H9 (cell line): ENCODE results near the gene PSMB3. TPM values are rescaled to one million over a fixed set of nuclear protein-coding genes. Genes with fewer than 3 reads are reported as not detected.

ENCODE experiments used
- DNase-seq: peaks from one replicate; pipeline ENCODE4 v3.0.0-alpha.2; 2017
- H2AFZ ChIP-seq: one replicate; pipeline ENCODE4 v1.6.1; 2013; ENCODE audit warnings: mild to moderate bottlenecking, low read length, control low read depth, moderate library complexity
- H2AK5ac ChIP-seq: 2 replicates; pipeline ENCODE4 v1.6.1; 2013; ENCODE audit warnings: low read length, control low read depth, mixed read lengths; ENCODE audit not compliant: insufficient read length
- H2BK120ac ChIP-seq: one replicate; pipeline ENCODE4 v1.6.1; 2013; ENCODE audit warnings: low read depth, mild to moderate bottlenecking, low read length, control low read depth, inconsistent platforms; ENCODE audit not compliant: poor library complexity, severe bottlenecking
- H2BK12ac ChIP-seq: 2 replicates; pipeline ENCODE4 v1.6.1; 2013; ENCODE audit warnings: low read length, control low read depth, mixed read lengths, low read depth; ENCODE audit not compliant: insufficient read length
- H2BK15ac ChIP-seq: 2 replicates; pipeline ENCODE4 v1.6.1; 2013; ENCODE audit warnings: low read depth, low read length, control low read depth
- H2BK20ac ChIP-seq: one replicate; pipeline ENCODE4 v1.6.1; 2013; ENCODE audit warnings: low read depth, mild to moderate bottlenecking, low read length, control low read depth, inconsistent platforms; ENCODE audit not compliant: poor library complexity, severe bottlenecking
- H2BK5ac ChIP-seq: 2 replicates; pipeline ENCODE4 v1.6.1; 2013; ENCODE audit warnings: low read length, control low read depth, mixed read lengths; ENCODE audit not compliant: insufficient read length
- H3K14ac ChIP-seq: 2 replicates; pipeline ENCODE4 v1.6.1; 2013; ENCODE audit warnings: low read length, control low read depth; ENCODE audit not compliant: insufficient read depth
- H3K18ac ChIP-seq: 2 replicates; pipeline ENCODE4 v1.6.1; 2013; ENCODE audit warnings: low read depth, mild to moderate bottlenecking, mixed read lengths, low read length, control low read depth; ENCODE audit not compliant: insufficient read length
- H3K23ac ChIP-seq: 2 replicates; pipeline ENCODE4 v1.6.1; 2013; ENCODE audit warnings: low read length, control low read depth, mixed read lengths, low read depth; ENCODE audit not compliant: insufficient read length
- H3K23me2 ChIP-seq: 2 replicates; pipeline ENCODE4 v1.6.1; 2013; ENCODE audit warnings: low read depth, mild to moderate bottlenecking, mixed read lengths, low read length, control low read depth; ENCODE audit not compliant: insufficient read length, poor library complexity, severe bottlenecking
- H3K27ac ChIP-seq: 2 replicates; pipeline ENCODE4 v1.5.1; 2013; ENCODE audit warnings: low read length, control low read depth, mixed read lengths, low read depth; ENCODE audit not compliant: insufficient read length
- H3K27me3 ChIP-seq: 2 replicates; pipeline ENCODE4 v1.6.1; 2013; ENCODE audit warnings: low read length, control low read depth, inconsistent platforms; ENCODE audit not compliant: insufficient read depth
- H3K4ac ChIP-seq: 2 replicates; pipeline ENCODE4 v1.6.1; 2013; ENCODE audit warnings: low read depth, mild to moderate bottlenecking, control low read depth, inconsistent platforms, low read length, moderate library complexity
- H3K4me1 ChIP-seq: 2 replicates; pipeline ENCODE4 v1.6.1; 2013; ENCODE audit warnings: low read length, control low read depth, inconsistent platforms; ENCODE audit not compliant: insufficient read depth
- H3K4me2 ChIP-seq: 2 replicates; pipeline ENCODE4 v1.6.1; 2013; ENCODE audit warnings: low read length, control low read depth, mixed read lengths; ENCODE audit not compliant: insufficient read length, insufficient read depth
- H3K56ac ChIP-seq: 2 replicates; pipeline ENCODE4 v1.6.1; 2013; ENCODE audit warnings: low read depth, mild to moderate bottlenecking, mixed read lengths, low read length, control low read depth; ENCODE audit not compliant: insufficient read length
- H3K79me1 ChIP-seq: 2 replicates; pipeline ENCODE4 v1.6.1; 2013; ENCODE audit warnings: low read depth, mild to moderate bottlenecking, moderate library complexity, low read length, control low read depth, inconsistent platforms; ENCODE audit not compliant: insufficient read depth, poor library complexity, severe bottlenecking
- H3K79me2 ChIP-seq: 2 replicates; pipeline ENCODE4 v1.6.1; 2013; ENCODE audit warnings: low read length, control low read depth, inconsistent platforms; ENCODE audit not compliant: insufficient read depth
- H3K9ac ChIP-seq: 2 replicates; pipeline ENCODE4 v1.6.1; 2013; ENCODE audit warnings: low read length, control low read depth, mixed read lengths; ENCODE audit not compliant: insufficient read length; ENCODE audit errors: extremely low read depth
- H3K9me3 ChIP-seq: one replicate; pipeline ENCODE4 v1.6.1; 2013; ENCODE audit warnings: low read depth, low read length, inconsistent platforms; ENCODE audit not compliant: control insufficient read depth
- H3T11ph ChIP-seq: one replicate; pipeline ENCODE4 v1.6.1; 2013; ENCODE audit warnings: mild to moderate bottlenecking, low read length, control low read depth, inconsistent platforms
- H4K20me1 ChIP-seq: one replicate; pipeline ENCODE4 v1.6.1; 2013; ENCODE audit not compliant: control insufficient read depth, insufficient read length, insufficient read depth
- H4K5ac ChIP-seq: 2 replicates; pipeline ENCODE4 v1.6.1; 2013; ENCODE audit warnings: low read depth, mild to moderate bottlenecking, mixed read lengths, low read length, control low read depth; ENCODE audit not compliant: insufficient read length
- H4K8ac ChIP-seq: replicated peaks from 2 replicates; pipeline ENCODE4 v1.6.1; 2013; ENCODE audit warnings: low read length, control low read depth, mixed read lengths, low read depth; ENCODE audit not compliant: insufficient read length
- H4K91ac ChIP-seq: 2 replicates; pipeline ENCODE4 v1.6.1; 2013; ENCODE audit warnings: low read depth, mild to moderate bottlenecking, moderate library complexity, mixed read lengths, low read length, control low read depth; ENCODE audit not compliant: insufficient read length
- H3K27ac Mint-ChIP-seq, 3 experiments: 2 replicates in 2 of 3; 3 replicates in 1 of 3; pipeline ENCODE4 v1.8.0; 2020 to 2021; ENCODE audit warnings: mixed read lengths in 3 of 3, mild to moderate bottlenecking in 1 of 3, moderate library complexity in 1 of 3
- H3K27me3 Mint-ChIP-seq: 2 replicates; pipeline ENCODE4 v1.8.0; 2021; ENCODE audit warnings: low read depth, mild to moderate bottlenecking, moderate library complexity, mixed read lengths
- H3K36me3 Mint-ChIP-seq, 3 experiments: 2 replicates in 2 of 3; 3 replicates in 1 of 3; pipeline ENCODE4 v1.8.0; 2020 to 2021; ENCODE audit warnings: low read depth in 3 of 3, mixed read lengths in 3 of 3; ENCODE audit not compliant: insufficient read depth in 1 of 3
- H3K4me1 Mint-ChIP-seq, 2 experiments: 2 replicates each; pipeline ENCODE4 v1.8.0; 2020; ENCODE audit warnings: mixed read lengths in 2 of 2
- H3K4me3 Mint-ChIP-seq, 2 experiments: 2 replicates in 1 of 2; 3 replicates in 1 of 2; pipeline ENCODE4 v1.8.0; 2020 to 2021; ENCODE audit warnings: mild to moderate bottlenecking in 2 of 2, mixed read lengths in 2 of 2, moderate library complexity in 1 of 2
- H3K9me3 Mint-ChIP-seq, 2 experiments: 2 replicates in 1 of 2; 3 replicates in 1 of 2; pipeline ENCODE4 v1.8.0; 2020; ENCODE audit warnings: mild to moderate bottlenecking in 2 of 2, mixed read lengths in 2 of 2, moderate library complexity in 1 of 2
- CTCF ChIP-seq: fragments of 200-600 bp; sonication (generic); conservative IDR thresholded peaks from 3 replicates; pipeline ENCODE4 v1.8.0; 2021; ENCODE audit warnings: antibody characterized with exemption, mild to moderate bottlenecking
- WGBS: extraction: QIAGEN DNeasy Blood & Tissue Kit; methylation state at CpG from one replicate; pipeline ENCODE4 v1.1.7; 2013; ENCODE audit warnings: missing lambda C conversion rate, low lambda C conversion rate, mixed read lengths; ENCODE audit not compliant: insufficient read length; ENCODE audit errors: extremely low coverage; 5-methylcytosine and 5-hydroxymethylcytosine counted together
- total RNA-seq: library from RNA; stranded (reverse); gene quantifications from 2 replicates; pipeline ENCODE4 v1.2.1, GENCODE V29; 2021

Gene PSMB3
- total RNA-seq, 1 experiment from 2014 or later, result 242 TPM

- peaks cover 63% of the 10 kb centered on the region for H3K27me3 Mint-ChIP-seq
- Histone ChIP-seq H3K79me1 (no peaks in the 10 kb centered on the region), H3K4ac (no peak overlapping the region), H3K27me3 (peaks cover 21% of the 10 kb centered on the region; the same call in 1 of the 2 replicates), H2BK20ac (no peak overlapping the region), H2BK5ac (no peak overlapping the region), H3K9ac (no peak overlapping the region), H2AFZ (no peak overlapping the region), H3K23me2 (peaks cover 9% of the 10 kb centered on the region), H4K5ac (no peak overlapping the region), H4K8ac (no peak overlapping the region), H4K20me1 (no peaks in the 10 kb centered on the region), H3K4me1 (peaks cover 7% of the 10 kb centered on the region; the same call in 1 of the 2 replicates), H3K27ac (no peak overlapping the region), H3K79me2 (no peaks in the 10 kb centered on the region), H3K23ac (no peak overlapping the region), H3K56ac (no peak overlapping the region), H2BK15ac (no peak overlapping the region), H3K18ac (no peak overlapping the region), H2BK120ac (no peak overlapping the region), H3K14ac (no peak overlapping the region), H4K91ac (no peak overlapping the region), H3K4me2 (no peak overlapping the region), H3K9me3 (no peaks in the 10 kb centered on the region), H2AK5ac (no peak overlapping the region), H2BK12ac (no peak overlapping the region), H3T11ph (no peak overlapping the region)
- peak; percentile 30 for DNase-seq
- peaks cover 45 to 77% of the 10 kb centered on the region in 2 experiments for H3K4me1 Mint-ChIP-seq
- peaks cover 0 to 13% (median 3%) of the 10 kb centered on the region in 3 experiments for H3K36me3 Mint-ChIP-seq
- no peak overlapping the region for H3K4me3 Mint-ChIP-seq
- peak overlapping the region in 1 of 3 experiments; percentile 10; a peak in 1 of 7 replicates for H3K27ac Mint-ChIP-seq
- TF ChIP-seq CTCF, result no peak
- no peaks in the 10 kb centered on the region; a peak in 1 of 5 replicates for H3K9me3 Mint-ChIP-seq
- WGBS, result no CpG with 5 or more reads among the region's 5 CpGs
Measured at GRCh38 chr17:38710985-38711384, 41.6 kb upstream of the PSMB3 start.
